HepG2 (cell line): ENCODE measurements around the gene STK32B. TPM values are rescaled to one million over a fixed set of nuclear protein-coding genes. Genes with fewer than 3 reads are reported as not detected.

ENCODE experiments used
- ATAC-seq: fragments of 200-7000 bp; cut with Tn5 transposase; 3 replicates; pipeline ENCODE4 v1.9.1; 2020; ENCODE audit warnings: mild to moderate bottlenecking, moderate library complexity
- BruUV-seq: library from RNA; stranded (reverse); fragments of 400-500 nt; replicated peaks from 2 replicates; lab custom pipeline; 2021; lab: Mats Ljungman, UMichigan
- CTCF ChIA-PET: fragments of 300-600 bp; formaldehyde crosslinking; extraction: SDS; loops from one replicate; lab custom pipeline; 2021; ENCODE audit warnings: low total read pairs, inconsistent platforms, low intra/inter-chr PET ratio; lab: Yijun Ruan, JAX
- POLR2A ChIA-PET: fragments of 350-600 bp; sonication (Branson Sonifier 250); formaldehyde crosslinking; loops from one replicate; lab custom pipeline; 2020; ENCODE audit warnings: antibody characterized with exemption, inconsistent platforms; lab: Yijun Ruan, JAX
- DNase-seq: peaks from one replicate; pipeline ENCODE4 v3.0.0-alpha.2; 2015; ENCODE audit warnings: low spot score
- FAIRE-seq: peaks from 3 replicates; lab custom pipeline; 2011; peaks lifted over from hg19 to GRCh38; lab: Jason Lieb, UNC
- H2AFZ ChIP-seq: one replicate; pipeline ENCODE4 v1.6.1; 2011; ENCODE audit warnings: low read length, inconsistent platforms
- H3K27ac ChIP-seq: fragments of 300-600 bp; 3 replicates; pipeline ENCODE4 v1.8.0; 2011; ENCODE audit warnings: mixed run types, mild to moderate bottlenecking, mixed read lengths, low read length, inconsistent platforms; ENCODE audit not compliant: insufficient read depth; ENCODE audit errors: extremely low read length
- H3K27me3 ChIP-seq, 2 experiments: fragments of 200-600 bp in 1 of 2; 2 replicates in 1 of 2; 3 replicates in 1 of 2; pipeline versions ENCODE4 v1.6.0 to v1.8.0; 2011; ENCODE audit warnings: low read length in 2 of 2, mild to moderate bottlenecking in 2 of 2, moderate library complexity in 2 of 2, inconsistent platforms in 1 of 2; ENCODE audit not compliant: insufficient read depth in 2 of 2, control insufficient read depth in 1 of 2
- H3K36me3 ChIP-seq, 2 experiments: fragments of 200-600 bp in 1 of 2; replicated peaks in 1 of 2; 2 replicates in 1 of 2; 3 replicates in 1 of 2; pipeline versions ENCODE4 v1.5.1 to v1.8.0; 2011; ENCODE audit warnings: low read length in 2 of 2, inconsistent platforms in 1 of 2; ENCODE audit not compliant: insufficient read depth in 2 of 2, control insufficient read depth in 1 of 2
- H3K4me1 ChIP-seq: 2 replicates; pipeline ENCODE4 v1.5.1; 2012; ENCODE audit warnings: low read length, inconsistent platforms; ENCODE audit not compliant: insufficient read depth
- H3K4me2 ChIP-seq: 2 replicates; pipeline ENCODE4 v1.6.0; 2011; ENCODE audit warnings: low read depth, low read length, inconsistent platforms
- H3K4me3 ChIP-seq, 3 experiments: fragments of 200-600 bp in 1 of 3; sonication (generic), shearing (Covaris generic) in 1 of 3; replicated peaks in 1 of 3; 2 replicates each; pipeline ENCODE4 v1.5.1; 2011 to 2016; ENCODE audit warnings: low read length in 3 of 3, inconsistent platforms in 2 of 3, low read depth in 2 of 3, mild to moderate bottlenecking in 2 of 3, control low read depth in 1 of 3, mixed read lengths in 1 of 3; ENCODE audit not compliant: insufficient read depth in 1 of 3
- H3K79me2 ChIP-seq: one replicate; pipeline ENCODE4 v1.6.1; 2011; ENCODE audit warnings: low read length, inconsistent platforms; ENCODE audit not compliant: insufficient read depth
- H3K9ac ChIP-seq: 2 replicates; pipeline ENCODE4 v1.6.0; 2011; ENCODE audit warnings: mild to moderate bottlenecking, low read depth, low read length, inconsistent platforms; ENCODE audit not compliant: insufficient read depth
- H3K9me3 ChIP-seq: 2 replicates; pipeline ENCODE4 v1.5.1; 2012; ENCODE audit warnings: mild to moderate bottlenecking, low read length
- H4K20me1 ChIP-seq: 2 replicates; pipeline ENCODE4 v1.6.0; 2011; ENCODE audit warnings: inconsistent platforms, mild to moderate bottlenecking, low read length, moderate library complexity; ENCODE audit not compliant: insufficient read depth
- DMAP1 ChIP-seq: IDR thresholded peaks from 2 replicates; pipeline ENCODE4 v1.6.1; 2016
- EED ChIP-seq: sonication (generic); formaldehyde crosslinking; IDR thresholded peaks from 2 replicates; pipeline ENCODE4 v1.5.0; 2020; ENCODE audit warnings: mild to moderate bottlenecking, missing genetic modification reagents
- HIVEP1 ChIP-seq: sonication (generic); formaldehyde crosslinking; IDR thresholded peaks from 2 replicates; pipeline ENCODE4 v1.4.0; 2020; ENCODE audit warnings: mild to moderate bottlenecking, missing genetic modification reagents
- IKZF4 ChIP-seq: sonication (generic); formaldehyde crosslinking; IDR thresholded peaks from 2 replicates; pipeline ENCODE4 v1.5.1; 2020; ENCODE audit warnings: borderline replicate concordance, mild to moderate bottlenecking, low read depth, missing genetic modification reagents; ENCODE audit errors: not compliant biosample characterization
- KLF16 ChIP-seq, 2 experiments: sonication (generic) in 1 of 2; formaldehyde crosslinking in 1 of 2; IDR thresholded peaks; 2 replicates each; pipeline versions ENCODE4 v1.6.1 to v1.8.0; 2016 to 2023; ENCODE audit warnings: missing genetic modification reagents in 2 of 2, missing compliant biosample characterization in 1 of 2
- KLF6 ChIP-seq: IDR thresholded peaks from 2 replicates; pipeline ENCODE4 v1.8.0; 2016; ENCODE audit warnings: missing biosample characterization, missing genetic modification reagents
- SNRNP70 ChIP-seq: fragments of 200-400 bp; formaldehyde crosslinking; IDR thresholded peaks from 2 replicates; pipeline ENCODE4 v1.6.1; 2017; ENCODE audit warnings: mild to moderate bottlenecking, low read depth, low read length, moderate library complexity
- TGIF2 ChIP-seq: IDR thresholded peaks from 2 replicates; pipeline ENCODE4 v1.6.1; 2016; ENCODE audit warnings: control low read depth, missing compliant biosample characterization
- ZNF124 ChIP-seq: sonication (generic); formaldehyde crosslinking; IDR thresholded peaks from 2 replicates; pipeline ENCODE4 v1.4.0; 2020; ENCODE audit warnings: missing genetic modification reagents
- ZNF17 ChIP-seq: sonication (generic); formaldehyde crosslinking; IDR thresholded peaks from 2 replicates; pipeline ENCODE4 v1.5.0; 2020; ENCODE audit warnings: mild to moderate bottlenecking, missing genetic modification reagents
- ZNF660 ChIP-seq: sonication (generic); formaldehyde crosslinking; IDR thresholded peaks from 2 replicates; pipeline ENCODE4 v1.5.1; 2020; ENCODE audit warnings: mild to moderate bottlenecking, low read depth, missing genetic modification reagents, borderline replicate concordance
- ZZZ3 ChIP-seq: sonication (generic); formaldehyde crosslinking; IDR thresholded peaks from 2 replicates; pipeline ENCODE4 v1.4.0; 2020; ENCODE audit warnings: missing genetic modification reagents, mild to moderate bottlenecking, borderline replicate concordance
- WGBS: methylation state at CpG from one replicate; pipeline ENCODE4 v1.1.6; 2017; ENCODE audit warnings: low lambda C conversion rate; 5-methylcytosine and 5-hydroxymethylcytosine counted together
- in situ Hi-C: cut with HindIII; loops from 2 replicates; pipeline ENCODE4 v1.10.0; 2017; ENCODE audit warnings: low pct_unique_long_range_greater_than_20kb; ENCODE audit not compliant: extremely low pct_ligation_motif_present
- intact Hi-C: fragments of 100-400 bp; cut with micrococcal nuclease; formaldehyde crosslinking; loops from one replicate; pipeline ENCODE4 v1.10.0; 2022; ENCODE audit not compliant: unreplicated experiment
- polyA plus RNA-seq, 8 experiments: library from polyadenylated mRNA; depleted of rRNA in 3 of 8; stranded (reverse) in 7 of 8; unstranded in 1 of 8; fragments of >200 nt; fragmentation: Illumina TruSeq in 4 of 8; extraction: Trizol in 4 of 8; gene quantifications; 2 replicates each; pipeline versions ENCODE4 v1.2.1 to v1.2.3, GENCODE V29; 2011 to 2016; ENCODE audit warnings: low read depth in 4 of 8, missing spikeins in 1 of 8, mixed read lengths in 1 of 8; ENCODE audit not compliant: insufficient read depth in 1 of 8
- total RNA-seq, 5 experiments: library from RNA; depleted of rRNA; stranded (reverse); fragments of >200 nt; fragmentation: Illumina TruSeq; extraction: Trizol; gene quantifications; 2 replicates each; pipeline ENCODE4 v1.2.3, GENCODE V29; 2016; ENCODE audit warnings: low read depth in 1 of 5
- TF ChIP-seq, protein P1 (sequence below): IDR thresholded peaks from 2 replicates; pipeline ENCODE4 v1.6.1; 2016; ENCODE audit warnings: mild to moderate bottlenecking, missing biosample characterization, missing genetic modification reagents
- TF ChIP-seq, protein P2 (sequence below): sonication (generic); formaldehyde crosslinking; IDR thresholded peaks from 2 replicates; pipeline ENCODE4 v1.4.0; 2020; ENCODE audit warnings: missing genetic modification reagents, borderline replicate concordance
- TF ChIP-seq, protein P3 (sequence below): sonication (generic); formaldehyde crosslinking; IDR thresholded peaks from 2 replicates; pipeline ENCODE4 v1.5.0; 2020; ENCODE audit warnings: missing genetic modification reagents
- TF ChIP-seq, protein P4 (sequence below): sonication (generic); formaldehyde crosslinking; IDR thresholded peaks from 2 replicates; pipeline ENCODE4 v1.4.0; 2020; ENCODE audit warnings: missing genetic modification reagents

STK32B gene
- total and polyA plus RNA-seq, 2 of the 13 experiments (the other 11 are each of a cell fraction or from before 2014, with no cell fraction given) = not detected

DNA sequence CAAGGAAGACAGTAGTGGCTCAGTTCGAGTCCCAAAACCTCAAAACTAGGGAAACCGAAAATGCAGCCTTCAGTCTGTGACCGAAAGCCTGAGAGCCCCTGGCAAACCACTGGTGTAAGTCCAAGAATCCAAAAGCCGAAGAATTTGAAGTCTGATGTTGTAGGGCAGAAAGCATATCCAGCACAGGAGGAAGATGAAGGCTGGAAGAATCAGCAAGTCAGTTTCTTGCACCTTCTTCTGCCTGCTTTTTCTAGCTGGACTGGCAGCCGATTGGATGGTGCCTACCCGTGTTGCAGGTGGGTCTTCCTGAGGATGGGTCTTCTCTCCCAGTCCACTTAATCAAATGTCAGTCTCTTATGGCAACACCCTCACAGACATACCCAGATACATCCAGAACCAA is 95.0 kb downstream of the STK32B start (continued):
- TF ChIP-seq, protein P1, sequence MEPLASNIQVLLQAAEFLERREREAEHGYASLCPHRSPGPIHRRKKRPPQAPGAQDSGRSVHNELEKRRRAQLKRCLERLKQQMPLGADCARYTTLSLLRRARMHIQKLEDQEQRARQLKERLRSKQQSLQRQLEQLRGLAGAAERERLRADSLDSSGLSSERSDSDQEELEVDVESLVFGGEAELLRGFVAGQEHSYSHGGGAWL (CRISPR knock-in tag) = no peak

DNA sequence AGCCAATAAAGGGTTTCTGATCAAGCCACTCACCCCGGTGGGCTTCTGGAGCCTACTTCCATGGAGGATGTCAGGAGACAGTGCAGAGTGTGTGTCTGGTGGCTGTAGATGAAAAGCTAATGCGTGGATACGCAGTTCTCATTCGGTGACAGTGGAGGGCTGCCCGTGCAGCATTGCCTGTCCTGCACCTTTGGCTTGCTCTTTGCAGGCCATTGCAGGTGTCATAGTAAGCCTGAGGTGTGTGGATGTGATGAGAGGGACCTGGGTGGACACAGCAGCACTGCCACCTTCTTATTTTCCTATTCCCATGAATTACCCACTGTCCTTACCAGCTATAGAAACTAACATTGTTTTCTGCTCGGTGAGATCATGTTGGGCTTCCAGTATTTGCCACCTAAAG is 101.2 kb downstream of the STK32B start:
- Histone ChIP-seq H2AFZ (no peak overlapping the region), H3K4me1 (no peaks in the 10 kb centered on the region), H3K79me2 (no peaks in the 10 kb centered on the region), H3K4me3 (no peak overlapping the region), H3K4me2 (no peak overlapping the region), H3K9ac (no peak overlapping the region), H3K36me3 (no peaks in the 10 kb centered on the region), H3K27ac (no peak overlapping the region)
- 42% methylated on average over 6 of the region's 6 CpGs for WGBS
- no peak for FAIRE-seq
- BruUV-seq = no TSS peak
- no peak for ATAC-seq
- in situ Hi-C loops = no loop called here
- TF ChIP-seq EED (CRISPR knock-in tag) = no peak
- TF ChIP-seq, protein P2, sequence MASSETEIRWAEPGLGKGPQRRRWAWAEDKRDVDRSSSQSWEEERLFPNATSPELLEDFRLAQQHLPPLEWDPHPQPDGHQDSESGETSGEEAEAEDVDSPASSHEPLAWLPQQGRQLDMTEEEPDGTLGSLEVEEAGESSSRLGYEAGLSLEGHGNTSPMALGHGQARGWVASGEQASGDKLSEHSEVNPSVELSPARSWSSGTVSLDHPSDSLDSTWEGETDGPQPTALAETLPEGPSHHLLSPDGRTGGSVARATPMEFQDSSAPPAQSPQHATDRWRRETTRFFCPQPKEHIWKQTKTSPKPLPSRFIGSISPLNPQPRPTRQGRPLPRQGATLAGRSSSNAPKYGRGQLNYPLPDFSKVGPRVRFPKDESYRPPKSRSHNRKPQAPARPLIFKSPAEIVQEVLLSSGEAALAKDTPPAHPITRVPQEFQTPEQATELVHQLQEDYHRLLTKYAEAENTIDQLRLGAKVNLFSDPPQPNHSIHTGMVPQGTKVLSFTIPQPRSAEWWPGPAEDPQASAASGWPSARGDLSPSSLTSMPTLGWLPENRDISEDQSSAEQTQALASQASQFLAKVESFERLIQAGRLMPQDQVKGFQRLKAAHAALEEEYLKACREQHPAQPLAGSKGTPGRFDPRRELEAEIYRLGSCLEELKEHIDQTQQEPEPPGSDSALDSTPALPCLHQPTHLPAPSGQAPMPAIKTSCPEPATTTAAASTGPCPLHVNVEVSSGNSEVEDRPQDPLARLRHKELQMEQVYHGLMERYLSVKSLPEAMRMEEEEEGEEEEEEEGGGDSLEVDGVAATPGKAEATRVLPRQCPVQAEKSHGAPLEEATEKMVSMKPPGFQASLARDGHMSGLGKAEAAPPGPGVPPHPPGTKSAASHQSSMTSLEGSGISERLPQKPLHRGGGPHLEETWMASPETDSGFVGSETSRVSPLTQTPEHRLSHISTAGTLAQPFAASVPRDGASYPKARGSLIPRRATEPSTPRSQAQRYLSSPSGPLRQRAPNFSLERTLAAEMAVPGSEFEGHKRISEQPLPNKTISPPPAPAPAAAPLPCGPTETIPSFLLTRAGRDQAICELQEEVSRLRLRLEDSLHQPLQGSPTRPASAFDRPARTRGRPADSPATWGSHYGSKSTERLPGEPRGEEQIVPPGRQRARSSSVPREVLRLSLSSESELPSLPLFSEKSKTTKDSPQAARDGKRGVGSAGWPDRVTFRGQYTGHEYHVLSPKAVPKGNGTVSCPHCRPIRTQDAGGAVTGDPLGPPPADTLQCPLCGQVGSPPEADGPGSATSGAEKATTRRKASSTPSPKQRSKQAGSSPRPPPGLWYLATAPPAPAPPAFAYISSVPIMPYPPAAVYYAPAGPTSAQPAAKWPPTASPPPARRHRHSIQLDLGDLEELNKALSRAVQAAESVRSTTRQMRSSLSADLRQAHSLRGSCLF (CRISPR knock-in tag) = no peak
- no peak for TF ChIP-seq DMAP1
- no peak for TF ChIP-seq KLF6 (CRISPR knock-in tag)
- no peak for TF ChIP-seq KLF16 (CRISPR knock-in tag; IDR thresholded peaks at IDR 0.05)
- no peak for TF ChIP-seq ZNF660 (CRISPR knock-in tag)
- TF ChIP-seq ZNF17 (CRISPR knock-in tag) = no peak
- no peak for TF ChIP-seq SNRNP70
- no peak for TF ChIP-seq ZZZ3 (CRISPR knock-in tag)
- no peak for TF ChIP-seq ZNF124 (CRISPR knock-in tag)
- TF ChIP-seq, protein P3, sequence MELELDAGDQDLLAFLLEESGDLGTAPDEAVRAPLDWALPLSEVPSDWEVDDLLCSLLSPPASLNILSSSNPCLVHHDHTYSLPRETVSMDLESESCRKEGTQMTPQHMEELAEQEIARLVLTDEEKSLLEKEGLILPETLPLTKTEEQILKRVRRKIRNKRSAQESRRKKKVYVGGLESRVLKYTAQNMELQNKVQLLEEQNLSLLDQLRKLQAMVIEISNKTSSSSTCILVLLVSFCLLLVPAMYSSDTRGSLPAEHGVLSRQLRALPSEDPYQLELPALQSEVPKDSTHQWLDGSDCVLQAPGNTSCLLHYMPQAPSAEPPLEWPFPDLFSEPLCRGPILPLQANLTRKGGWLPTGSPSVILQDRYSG (CRISPR knock-in tag) = no peak
- TF ChIP-seq IKZF4 (CRISPR knock-in tag) = no peak
- TF ChIP-seq, protein P4, sequence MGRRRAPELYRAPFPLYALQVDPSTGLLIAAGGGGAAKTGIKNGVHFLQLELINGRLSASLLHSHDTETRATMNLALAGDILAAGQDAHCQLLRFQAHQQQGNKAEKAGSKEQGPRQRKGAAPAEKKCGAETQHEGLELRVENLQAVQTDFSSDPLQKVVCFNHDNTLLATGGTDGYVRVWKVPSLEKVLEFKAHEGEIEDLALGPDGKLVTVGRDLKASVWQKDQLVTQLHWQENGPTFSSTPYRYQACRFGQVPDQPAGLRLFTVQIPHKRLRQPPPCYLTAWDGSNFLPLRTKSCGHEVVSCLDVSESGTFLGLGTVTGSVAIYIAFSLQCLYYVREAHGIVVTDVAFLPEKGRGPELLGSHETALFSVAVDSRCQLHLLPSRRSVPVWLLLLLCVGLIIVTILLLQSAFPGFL (CRISPR knock-in tag) = no peak
- TF ChIP-seq TGIF2 (CRISPR knock-in tag) = no peak
- TF ChIP-seq HIVEP1 (CRISPR knock-in tag) = no peak
- TF ChIP-seq, all 625 proteins: peak for 0
- intact Hi-C loops = no loop called here
- DNase-seq = no peak
- no peaks in the 10 kb centered on the region for H4K20me1 ChIP-seq
- no peaks in the 10 kb centered on the region for H3K9me3 ChIP-seq
- POLR2A ChIA-PET = no interaction called here
- CTCF ChIA-PET = no interaction called here
- H3K27me3 ChIP-seq = no peaks in the 10 kb centered on the region
